Ammon's horn (tissue), 1 donor: ENCODE measurements around the gene CHRNA5.

Experiments used
- DNase-seq: peaks from one replicate; pipeline ENCODE4 v3.0.0-alpha.2; 2016; ENCODE audit warnings: low spot score

Gene CHRNA5

DNA sequence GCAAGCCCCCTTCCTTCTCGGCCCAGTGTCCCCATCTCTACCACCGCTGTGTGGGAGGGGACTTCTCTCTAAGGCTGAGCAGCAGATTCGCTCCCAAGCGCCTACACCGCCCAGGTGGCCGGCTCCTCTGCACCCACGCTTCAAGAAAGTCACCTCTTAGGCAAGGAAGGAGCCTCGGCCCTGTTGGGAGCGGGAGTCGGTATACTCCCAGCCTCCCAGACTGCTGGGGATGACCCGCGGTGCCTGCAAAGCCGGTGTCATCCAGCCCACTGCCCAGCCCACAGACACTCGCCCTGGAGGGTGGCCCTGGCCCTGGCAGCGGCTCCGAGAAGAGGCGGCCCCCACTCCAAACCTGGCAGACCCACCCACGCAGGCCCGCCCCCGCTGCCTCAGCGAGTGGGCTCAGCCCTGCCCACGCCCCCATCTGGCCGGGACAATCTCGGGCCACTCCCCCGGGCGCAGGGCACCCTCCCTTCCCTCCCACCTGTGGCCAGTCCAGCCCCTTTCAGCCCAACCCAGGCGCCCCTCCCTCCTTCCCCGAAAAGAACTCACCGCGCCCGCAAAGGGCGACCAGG, 75.3 kb downstream of the CHRNA5 start:
- DNase-seq: no peak

GRCh38 chr15:78641102-78641748, 75.9 kb downstream of the CHRNA5 start, which contains the start of gene CHRNB4:
Gene CHRNB4, minus strand, starts transcription at chr15:78641210. Its CDS starts 77 bp downstream, at chr15:78641133.
- DNase-seq: no peak

GRCh38 chr15:78641749-78642275, 76.5 kb downstream of the CHRNA5 start:
- no peak for DNase-seq

DNA sequence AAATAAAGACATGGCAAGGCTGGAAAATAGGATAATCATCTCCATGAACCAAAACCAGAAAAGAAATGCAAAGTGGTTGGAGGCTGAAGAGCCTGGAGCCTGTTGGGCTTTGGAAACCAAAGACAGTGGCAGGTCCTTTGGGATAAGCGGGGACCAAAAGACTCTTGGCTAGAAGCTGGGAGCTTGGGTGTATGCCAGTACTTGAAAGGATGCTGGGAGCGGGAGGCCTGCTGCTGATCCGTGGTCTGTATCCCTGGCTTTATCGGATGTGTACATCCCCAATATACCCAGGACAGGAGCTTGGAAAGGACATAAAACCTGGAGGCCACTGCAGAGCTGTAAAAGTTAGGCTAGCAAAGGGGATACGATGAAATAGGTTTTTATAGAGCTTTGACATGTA, 77.0 kb downstream of the CHRNA5 start:
- DNase-seq: no peak
